Testis (tissue), 3 donors: ENCODE measurements around the gene NLRP4. TPM values are rescaled to one million over a fixed set of nuclear protein-coding genes. Genes with fewer than 3 reads are reported as not detected.

Experiments used
- DNase-seq: peaks from one replicate; pipeline ENCODE4 v3.0.0-alpha.2; 2019
- H3K27ac ChIP-seq, 2 donors: fragments of 200-600 bp; sonication (generic); one replicate each; pipeline ENCODE4 v1.5.1; 2019
- H3K27me3 ChIP-seq: fragments of 200-600 bp; sonication (generic); one replicate; pipeline ENCODE4 v1.5.1; 2019
- H3K36me3 ChIP-seq: fragments of 200-600 bp; sonication (generic); one replicate; pipeline ENCODE4 v1.5.1; 2017; ENCODE audit warnings: low read depth; ENCODE audit errors: missing control alignments
- H3K4me1 ChIP-seq: fragments of 200-600 bp; sonication (generic); one replicate; pipeline ENCODE4 v1.5.1; 2019
- H3K4me3 ChIP-seq, 2 donors: fragments of 200-600 bp; sonication (generic); one replicate each; pipeline ENCODE4 v1.5.1; 2017 to 2019
- H3K9me3 ChIP-seq: fragments of 200-600 bp; sonication (generic); one replicate; pipeline ENCODE4 v1.5.1; 2017
- POLR2A ChIP-seq: fragments of 450-650 bp; IDR thresholded peaks from one replicate; pipeline ENCODE4 v1.6.1; 2017; ENCODE audit warnings: antibody characterized with exemption, mild to moderate bottlenecking, moderate library complexity
- WGBS, 2 donors: methylation state at CpG; one replicate each; pipeline ENCODE4 v1.1.5; 2018; 5-methylcytosine and 5-hydroxymethylcytosine counted together
- intact Hi-C: fragments of 100-400 bp; cut with DNase I; formaldehyde crosslinking; loops from one replicate; pipeline ENCODE4 v1.15.1; 2023; ENCODE audit warnings: low total_unique reads
- polyA plus RNA-seq: library from polyadenylated mRNA; stranded (reverse); fragments of 350-450 nt; fragmentation: Illumina TruSeq; extraction: RNeasy Lipid Tissue Mini Kit (QIAGEN cat#74804); gene quantifications from one replicate; pipeline ENCODE4 v1.2.3, GENCODE V29; 2014; ENCODE audit warnings: low read depth, low replicate concordance; ENCODE audit not compliant: insufficient read depth
- total RNA-seq, 2 donors: library from RNA; depleted of rRNA; stranded (reverse); fragments of >200 nt; gene quantifications; one replicate each; pipeline ENCODE4 v1.2.3, GENCODE V29; 2016
- TF ChIP-seq, protein P1 (sequence below), 3 experiments: fragments of 450-650 bp in 2 of 3; fragments of 200-600 bp in 1 of 3; sonication (generic) in 1 of 3; IDR thresholded peaks; one replicate each; pipeline ENCODE4 v1.5.1; 2016 to 2019; ENCODE audit warnings: antibody characterized with exemption in 3 of 3, mild to moderate bottlenecking in 2 of 3, moderate library complexity in 1 of 3

Gene NLRP4
- total and polyA plus RNA-seq, 3 donors from 2014 or later = 15.4 to 18.2 (median 17.2) TPM

DNA sequence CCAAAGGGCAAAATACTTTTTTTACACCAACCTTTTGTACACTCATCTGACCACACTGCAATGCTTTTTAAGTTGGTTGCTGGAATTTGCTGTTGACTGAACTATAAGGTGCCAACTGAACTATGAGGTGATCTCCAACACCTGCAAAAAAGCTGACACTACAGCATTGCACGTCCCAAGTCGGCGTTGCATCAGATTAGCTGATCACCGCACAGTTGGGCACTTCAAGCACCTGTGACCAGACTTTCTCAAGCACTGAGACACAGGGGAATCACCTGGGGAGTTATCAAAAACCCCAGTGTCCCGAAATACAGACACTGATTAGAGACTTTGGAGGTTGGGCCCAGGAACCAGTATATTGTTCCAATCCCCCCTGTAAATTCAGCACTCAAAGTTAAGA lies 5.7 kb upstream of the NLRP4 start:
- DNase-seq = no peak
- 83 to 88% methylated on average over 5 of the region's 5 CpGs for WGBS, 2 donors
- intact Hi-C loops = no loop called here
- TF ChIP-seq, protein P1, sequence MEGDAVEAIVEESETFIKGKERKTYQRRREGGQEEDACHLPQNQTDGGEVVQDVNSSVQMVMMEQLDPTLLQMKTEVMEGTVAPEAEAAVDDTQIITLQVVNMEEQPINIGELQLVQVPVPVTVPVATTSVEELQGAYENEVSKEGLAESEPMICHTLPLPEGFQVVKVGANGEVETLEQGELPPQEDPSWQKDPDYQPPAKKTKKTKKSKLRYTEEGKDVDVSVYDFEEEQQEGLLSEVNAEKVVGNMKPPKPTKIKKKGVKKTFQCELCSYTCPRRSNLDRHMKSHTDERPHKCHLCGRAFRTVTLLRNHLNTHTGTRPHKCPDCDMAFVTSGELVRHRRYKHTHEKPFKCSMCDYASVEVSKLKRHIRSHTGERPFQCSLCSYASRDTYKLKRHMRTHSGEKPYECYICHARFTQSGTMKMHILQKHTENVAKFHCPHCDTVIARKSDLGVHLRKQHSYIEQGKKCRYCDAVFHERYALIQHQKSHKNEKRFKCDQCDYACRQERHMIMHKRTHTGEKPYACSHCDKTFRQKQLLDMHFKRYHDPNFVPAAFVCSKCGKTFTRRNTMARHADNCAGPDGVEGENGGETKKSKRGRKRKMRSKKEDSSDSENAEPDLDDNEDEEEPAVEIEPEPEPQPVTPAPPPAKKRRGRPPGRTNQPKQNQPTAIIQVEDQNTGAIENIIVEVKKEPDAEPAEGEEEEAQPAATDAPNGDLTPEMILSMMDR (IDR thresholded peaks at IDR 0.05) = no peak
- no peak for TF ChIP-seq POLR2A
- Histone ChIP-seq H3K4me1 (no peaks in the 10 kb centered on the region), H3K27me3 (no peaks in the 10 kb centered on the region), H3K36me3 (no peaks in the 10 kb centered on the region), H3K9me3 (no peaks in the 10 kb centered on the region), H3K27ac (no peak overlapping the region), H3K4me3 (no peak overlapping the region)

DNA sequence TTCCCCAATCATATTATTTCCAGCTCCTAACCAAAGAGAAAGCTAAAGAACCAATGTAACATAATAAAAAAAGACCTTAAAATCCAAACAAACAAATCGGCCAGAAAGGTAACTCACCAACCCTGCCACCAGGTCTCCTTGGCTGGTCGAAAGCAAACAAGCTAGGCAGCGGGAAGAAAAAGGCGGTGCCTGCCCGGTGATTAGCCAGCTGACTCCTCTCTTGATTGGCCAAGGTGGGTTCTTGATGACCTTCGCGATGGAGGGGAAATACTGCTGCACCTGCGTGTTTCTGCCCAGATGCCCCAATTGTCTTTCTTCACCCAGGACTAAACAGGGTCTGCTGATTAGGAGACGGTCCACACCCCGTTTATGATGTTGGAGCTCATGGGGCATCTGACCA lies 4.5 kb upstream of the NLRP4 start, which contains the start of gene NLRP11:
TSS of gene NLRP11 (minus strand) at position 154 of the 400 bp plus-strand sequence. CDS start 13,825 bp downstream, outside the sequence.
- WGBS, 2 donors = 84 to 88% methylated on average over 10 of the region's 10 CpGs

DNA sequence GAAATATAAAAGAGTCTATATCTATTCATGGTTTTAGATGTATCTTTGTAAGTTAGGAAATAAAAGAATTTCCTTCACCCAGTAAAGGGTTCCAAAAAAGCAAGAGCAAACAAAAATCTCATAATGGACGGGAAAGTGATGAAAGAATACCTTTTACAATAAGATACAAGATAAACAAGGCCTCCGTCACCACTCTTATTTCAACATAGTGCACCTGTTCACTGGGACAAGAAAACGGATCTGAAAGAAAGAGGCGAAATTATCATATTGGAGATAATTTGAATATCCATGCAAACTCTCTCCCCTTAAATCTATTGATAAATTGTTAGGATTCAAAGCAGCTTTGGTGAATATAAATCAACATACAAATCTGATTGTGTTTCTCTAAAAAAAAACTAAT lies 3.7 kb upstream of the NLRP4 start:
- TF ChIP-seq, protein P1 (IDR thresholded peaks at IDR 0.05) = no peak
- WGBS, 2 donors = 55 to 77% methylated on average over 4 of the region's 4 CpGs
- Histone ChIP-seq H3K4me3 (no peak overlapping the region), H3K9me3 (no peaks in the 10 kb centered on the region), H3K4me1 (no peaks in the 10 kb centered on the region), H3K36me3 (no peaks in the 10 kb centered on the region), H3K27ac (no peak overlapping the region), H3K27me3 (no peaks in the 10 kb centered on the region)
- no peak for DNase-seq
- intact Hi-C loops = no loop called here

More for the DNA sequence above, 4.5 kb upstream of the NLRP4 start, which contains the start of gene NLRP11:
- TF ChIP-seq, protein P1 (IDR thresholded peaks at IDR 0.05) = no peak
- no peak for TF ChIP-seq POLR2A
- intact Hi-C loops = no loop called here
- Histone ChIP-seq H3K9me3 (no peaks in the 10 kb centered on the region), H3K27me3 (no peaks in the 10 kb centered on the region), H3K4me3 (no peak within 1 kb of the TSS), H3K27ac (no peak within 1 kb of the TSS), H3K36me3 (no peaks in the 10 kb centered on the region), H3K4me1 (no peaks in the 10 kb centered on the region)
- DNase-seq = no peak

DNA sequence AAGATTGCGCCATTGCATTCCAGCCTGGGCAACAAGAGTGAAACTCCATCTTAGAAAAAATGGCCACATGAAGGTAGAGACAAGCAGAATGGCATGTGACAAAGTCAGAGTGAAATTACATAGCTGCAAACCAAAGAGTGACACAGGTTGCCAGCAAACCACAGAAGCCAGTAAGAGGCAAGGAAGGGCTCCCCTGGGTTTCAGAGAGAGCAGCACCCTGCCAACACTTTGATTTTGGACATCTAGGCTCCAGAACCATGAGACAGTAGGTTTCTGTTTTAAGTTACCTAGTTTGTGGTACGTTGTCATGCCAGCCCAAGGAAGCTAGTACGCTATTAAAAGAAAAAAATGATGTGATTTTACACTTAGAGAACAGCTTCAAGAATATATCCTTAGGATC lies 1.9 kb downstream of the NLRP4 start:
- Histone ChIP-seq H3K27me3 (no peaks in the 10 kb centered on the region), H3K36me3 (no peaks in the 10 kb centered on the region), H3K4me3 (no peak overlapping the region), H3K9me3 (no peaks in the 10 kb centered on the region), H3K4me1 (no peaks in the 10 kb centered on the region), H3K27ac (no peak overlapping the region)
- DNase-seq = no peak
- 84 to 87% methylated on average over 3 of the region's 3 CpGs for WGBS, 2 donors
- TF ChIP-seq, protein P1 (IDR thresholded peaks at IDR 0.05) = no peak
- no peak for TF ChIP-seq POLR2A
- intact Hi-C loops = no loop called here

DNA sequence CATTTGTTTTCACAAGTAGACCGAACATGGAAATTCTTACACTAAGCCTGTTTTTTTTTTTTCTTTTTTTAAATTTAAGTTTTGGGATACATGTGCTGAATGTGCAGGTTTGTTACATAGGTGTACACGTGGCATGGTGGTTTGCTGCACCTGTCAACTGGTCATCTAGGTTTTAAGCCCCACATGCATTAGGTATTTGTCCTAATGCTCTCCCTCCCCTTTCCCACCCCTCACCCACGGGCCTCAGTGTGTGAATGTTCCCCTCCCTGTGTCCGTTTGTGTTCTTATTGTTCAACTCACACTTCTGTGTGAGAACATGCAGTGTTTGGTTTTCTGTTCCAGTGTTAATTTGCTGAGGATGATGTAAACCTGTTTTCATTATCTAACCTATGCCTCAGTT lies 2.6 kb downstream of the NLRP4 start:
- H3K9me3 ChIP-seq = no peaks in the 10 kb centered on the region
- WGBS, 2 donors = 69 to 74% methylated on average over 4 of the region's 4 CpGs
- no peaks in the 10 kb centered on the region for H3K36me3 ChIP-seq
- DNase-seq = no peak
- intact Hi-C loops = no loop called here
- H3K4me1 ChIP-seq = no peaks in the 10 kb centered on the region
- no peak overlapping the region for H3K4me3 ChIP-seq
- TF ChIP-seq, protein P1 (IDR thresholded peaks at IDR 0.05) = no peak
- TF ChIP-seq POLR2A = no peak
- no peak overlapping the region for H3K27ac ChIP-seq
- no peaks in the 10 kb centered on the region for H3K27me3 ChIP-seq
